GM10266 (cell line): ENCODE data around the gene SLC25A36.

ENCODE experiments used
- DNase-seq: peaks from one replicate; pipeline ENCODE4 v3.0.0; 2012; ENCODE audit errors: extremely low spot score
- TF ChIP-seq, protein P1 (sequence below): IDR thresholded peaks from 2 replicates; pipeline ENCODE4 v1.5.1; 2012; ENCODE audit warnings: mild to moderate bottlenecking, low read depth; ENCODE audit not compliant: control insufficient read depth, insufficient read depth; ENCODE audit errors: missing control alignments

SLC25A36 gene

DNA sequence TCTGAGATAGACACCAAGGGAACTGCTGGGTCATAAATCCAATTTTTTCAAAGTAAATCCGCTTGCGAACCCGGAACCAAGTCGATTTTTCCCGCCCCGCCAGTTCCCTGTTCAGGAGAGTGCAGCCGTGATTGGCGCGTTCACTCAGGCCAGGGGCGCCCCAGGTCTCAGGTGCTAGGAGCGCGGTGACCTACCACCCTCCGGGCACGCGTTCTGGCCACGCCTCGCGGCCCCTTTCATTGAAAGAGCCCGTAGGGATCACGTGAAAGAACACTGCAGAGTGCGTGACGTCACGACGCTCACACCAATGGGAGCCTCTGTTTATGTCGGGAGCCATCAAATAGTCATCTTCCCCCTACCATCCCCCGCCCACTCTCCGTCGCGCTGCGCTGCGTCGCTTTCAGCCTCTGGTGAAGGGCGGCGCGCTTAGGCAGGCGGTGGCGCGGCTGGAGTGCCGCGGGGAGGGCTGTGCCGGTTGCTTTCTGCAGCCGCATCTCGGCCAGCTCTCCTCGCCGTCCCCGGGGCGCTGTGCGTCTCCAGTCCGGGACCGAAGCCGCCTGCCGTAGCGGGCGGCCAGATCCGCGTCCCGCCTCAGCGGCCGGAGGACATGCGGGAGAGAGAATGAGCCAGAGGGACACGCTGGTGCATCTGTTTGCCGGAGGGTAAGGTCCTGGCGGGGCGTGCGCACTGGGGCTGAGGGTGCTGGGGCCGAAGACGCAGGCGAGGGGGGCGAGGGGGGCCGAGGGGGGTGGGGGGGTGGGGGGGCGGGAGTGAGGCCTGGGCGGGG, at the start of gene SLC25A36:
SLC25A36 (plus strand) TSS at position 403 of the 787 bp plus-strand sequence; CDS start at position 622, 219 bp downstream.
- TF ChIP-seq, protein P1, sequence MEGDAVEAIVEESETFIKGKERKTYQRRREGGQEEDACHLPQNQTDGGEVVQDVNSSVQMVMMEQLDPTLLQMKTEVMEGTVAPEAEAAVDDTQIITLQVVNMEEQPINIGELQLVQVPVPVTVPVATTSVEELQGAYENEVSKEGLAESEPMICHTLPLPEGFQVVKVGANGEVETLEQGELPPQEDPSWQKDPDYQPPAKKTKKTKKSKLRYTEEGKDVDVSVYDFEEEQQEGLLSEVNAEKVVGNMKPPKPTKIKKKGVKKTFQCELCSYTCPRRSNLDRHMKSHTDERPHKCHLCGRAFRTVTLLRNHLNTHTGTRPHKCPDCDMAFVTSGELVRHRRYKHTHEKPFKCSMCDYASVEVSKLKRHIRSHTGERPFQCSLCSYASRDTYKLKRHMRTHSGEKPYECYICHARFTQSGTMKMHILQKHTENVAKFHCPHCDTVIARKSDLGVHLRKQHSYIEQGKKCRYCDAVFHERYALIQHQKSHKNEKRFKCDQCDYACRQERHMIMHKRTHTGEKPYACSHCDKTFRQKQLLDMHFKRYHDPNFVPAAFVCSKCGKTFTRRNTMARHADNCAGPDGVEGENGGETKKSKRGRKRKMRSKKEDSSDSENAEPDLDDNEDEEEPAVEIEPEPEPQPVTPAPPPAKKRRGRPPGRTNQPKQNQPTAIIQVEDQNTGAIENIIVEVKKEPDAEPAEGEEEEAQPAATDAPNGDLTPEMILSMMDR, result peak; percentile 19
- peak; percentile 94 for DNase-seq

DNA sequence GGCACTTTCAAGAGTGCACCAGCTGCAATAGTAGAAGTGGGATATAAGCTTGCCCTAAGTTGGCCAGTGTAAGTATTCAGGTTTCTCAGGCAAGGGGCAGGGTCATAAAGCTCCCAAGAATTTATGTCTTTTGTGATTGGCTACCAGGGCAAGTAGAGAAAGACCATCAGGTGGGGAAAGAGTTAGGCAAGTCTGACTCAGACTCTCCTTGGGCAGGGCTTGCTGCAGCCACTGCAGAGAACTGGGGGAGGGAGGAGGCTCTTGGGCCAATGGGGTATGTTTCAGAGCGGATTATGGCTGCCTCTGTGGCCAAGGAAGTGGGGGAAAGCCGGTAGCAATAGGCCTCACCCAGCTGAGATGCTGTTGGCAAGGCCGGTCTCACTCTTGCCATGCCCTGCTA, 44.6 kb upstream of the SLC25A36 start:
- TF ChIP-seq, protein P1, result no peak

DNA sequence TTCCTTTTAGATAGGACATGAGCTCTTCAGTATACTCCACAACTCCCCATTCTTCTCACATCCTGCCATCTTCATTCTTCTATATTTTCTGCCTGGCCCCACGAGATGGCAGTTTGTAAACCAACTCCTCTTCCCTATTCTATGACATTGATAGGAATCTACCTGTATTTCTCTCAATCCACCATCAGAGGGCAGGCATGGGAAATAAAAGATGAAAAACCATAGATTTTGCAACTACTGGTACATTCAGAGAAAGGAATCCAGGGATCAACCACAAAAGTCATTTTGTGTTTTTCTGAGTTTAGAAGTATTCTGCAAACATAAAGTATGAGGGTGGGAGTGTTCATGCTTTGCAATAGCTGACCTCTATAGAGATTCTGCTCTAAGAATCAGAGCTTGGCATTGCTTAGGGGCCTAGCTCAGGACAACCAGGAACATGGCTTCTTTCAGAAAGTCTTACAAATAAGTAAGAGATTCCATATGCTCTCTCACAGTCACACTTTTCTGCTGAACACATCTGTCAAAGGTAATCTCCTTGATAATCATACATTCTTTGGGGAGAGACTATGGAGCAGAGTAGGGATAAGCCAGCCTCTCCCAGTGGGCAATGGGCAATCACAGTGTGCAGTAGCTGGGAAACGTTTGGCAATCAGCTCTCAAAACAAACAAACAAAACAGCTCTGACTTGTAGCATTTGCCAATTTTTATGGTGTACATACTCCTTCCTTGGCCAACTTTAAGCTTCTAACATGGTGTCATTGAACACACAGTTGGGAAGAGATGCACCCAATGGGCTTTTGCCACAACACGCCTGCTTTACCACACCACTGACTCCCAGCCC, 43.1 kb upstream of the SLC25A36 start:
- TF ChIP-seq, protein P1, result peak; percentile 65
- peak; percentile 33 for DNase-seq

More for the DNA sequence above, 44.6 kb upstream of the SLC25A36 start:
- DNase-seq, result no peak

DNA sequence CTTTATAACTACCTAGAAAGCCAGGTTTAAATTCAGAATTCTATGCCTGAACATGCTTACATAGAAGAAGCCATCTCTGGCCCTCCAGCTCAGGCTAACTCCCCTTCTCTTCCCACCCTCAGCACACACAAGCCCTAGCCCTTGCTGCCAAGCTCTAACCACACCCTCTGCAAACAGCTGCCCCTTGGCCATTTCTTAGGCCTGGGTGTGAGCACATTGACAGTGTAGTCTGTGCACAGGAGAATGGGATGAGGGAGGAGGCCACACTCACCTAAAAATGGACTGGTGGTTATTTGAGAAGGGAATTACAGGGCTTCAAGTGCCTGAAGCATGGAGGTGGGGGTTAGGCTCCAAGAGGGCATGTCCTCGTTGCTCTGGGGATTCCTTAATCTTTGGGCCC, 42.3 kb upstream of the SLC25A36 start:
- DNase-seq, result no peak
- TF ChIP-seq, protein P1, result no peak

DNA sequence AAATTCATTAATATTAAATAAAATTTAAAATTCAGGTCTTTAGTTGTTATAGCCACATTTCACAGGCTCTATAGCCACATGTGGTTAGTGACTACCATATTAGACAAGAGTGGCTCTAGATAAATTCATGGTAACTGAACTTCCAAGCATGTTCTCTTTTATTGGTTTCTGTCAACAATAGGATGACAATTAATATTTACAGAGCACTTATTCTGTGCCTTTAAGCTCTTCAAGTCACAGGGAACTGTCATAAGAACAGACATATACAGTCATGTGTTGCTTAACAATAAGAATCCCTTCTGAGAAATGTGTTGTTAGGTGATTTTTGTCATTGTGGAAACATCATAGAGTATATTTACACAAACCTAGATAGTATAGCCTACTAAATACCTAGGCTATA, 38.8 kb upstream of the SLC25A36 start:
- DNase-seq, result no peak
- TF ChIP-seq, protein P1, result no peak

DNA sequence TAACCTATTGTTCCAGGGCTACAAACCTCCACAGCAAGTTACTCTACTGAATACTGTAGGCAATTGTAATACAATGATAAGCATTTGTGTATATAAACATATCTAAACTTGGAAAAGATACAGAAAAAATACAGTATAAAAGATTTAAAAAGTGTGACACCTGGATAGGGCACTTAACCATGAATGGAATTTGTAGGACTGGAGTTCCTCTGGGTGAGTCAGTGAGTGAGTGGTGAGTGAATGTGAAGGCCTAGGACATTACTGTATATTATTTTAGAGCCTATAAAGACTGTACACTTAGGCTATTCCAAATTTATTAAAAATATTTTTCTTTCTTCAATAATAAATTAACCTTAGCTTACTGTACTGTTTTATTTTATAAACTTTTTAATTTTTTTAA, 38.4 kb upstream of the SLC25A36 start:
- TF ChIP-seq, protein P1, result no peak
- no peak for DNase-seq
